GM18502 (cell line): Measurements from ENCODE around the gene SCNN1A.
"Not testable (repeated sequence)": the region's sequence is repeated elsewhere in the genome, so short reads cannot be mapped to it uniquely, and the experiment has no call there.

ENCODE experiments used
- ATAC-seq: cut with Tn5 transposase; IDR thresholded peaks from one replicate; pipeline ENCODE4 v1.9.1; 2021; ENCODE audit warnings: mild to moderate bottlenecking; ENCODE audit not compliant: unreplicated experiment, poor library complexity

SCNN1A gene

GRCh38 chr12:6352193-6353173 is 22.9 kb downstream of the SCNN1A start:
- ATAC-seq = no peak

- no peak for ATAC-seq
Measured at GRCh38 chr12:6351622-6352021, 23.7 kb downstream of the SCNN1A start.

GRCh38 chr12:6347367-6348338 is 27.7 kb downstream of the SCNN1A start:
- ATAC-seq = no peak

DNA sequence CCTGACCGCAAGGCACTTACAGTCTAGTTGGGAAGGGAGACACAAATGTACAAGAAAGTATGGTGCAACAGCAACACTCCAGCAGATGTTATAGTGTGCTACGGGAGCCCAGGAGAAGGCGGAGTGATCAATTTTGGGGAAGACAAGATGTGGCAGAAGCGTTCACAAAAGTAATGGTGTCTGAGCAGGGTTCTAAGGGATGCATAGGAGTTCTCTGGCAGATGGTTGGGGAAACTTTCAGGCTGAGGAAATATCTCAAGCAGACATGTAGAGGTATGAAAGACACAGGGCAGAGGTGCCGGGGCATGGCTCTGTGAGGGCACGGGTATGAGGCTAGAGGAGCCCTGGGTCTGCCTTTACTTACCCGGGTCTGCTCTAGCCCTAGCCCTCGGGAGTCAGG is 28.4 kb downstream of the SCNN1A start:
- no peak for ATAC-seq

DNA sequence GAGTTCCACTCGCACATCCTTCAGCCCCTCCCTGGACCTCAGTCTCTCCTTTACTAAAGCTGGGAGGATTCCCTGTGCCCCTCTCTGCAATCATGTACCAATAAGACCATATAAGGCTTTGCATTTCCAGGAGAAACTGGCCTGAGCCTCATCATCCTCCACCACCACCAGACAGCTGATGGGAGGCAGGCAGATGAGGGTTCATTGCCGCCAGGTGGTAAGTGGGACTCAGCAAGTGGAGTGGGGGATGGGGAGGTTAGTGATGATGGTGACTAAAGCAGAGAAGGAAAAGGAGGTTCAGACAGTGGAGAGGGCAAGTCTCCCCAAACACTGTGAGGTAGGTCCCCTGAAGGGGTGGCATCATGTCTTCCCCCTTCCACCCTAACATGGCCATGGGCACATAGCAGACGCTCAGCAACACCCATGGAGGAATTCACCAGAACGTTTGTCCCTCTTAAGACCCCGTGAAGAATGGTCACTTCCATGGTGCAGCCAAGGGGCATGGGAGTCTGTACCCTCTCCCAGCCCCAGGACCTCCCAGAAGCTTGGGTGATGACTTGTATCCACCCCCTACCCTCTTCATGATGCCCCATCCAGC is 29.0 kb downstream of the SCNN1A start:
- no peak for ATAC-seq

GRCh38 chr12:6345319-6346091 is 29.9 kb downstream of the SCNN1A start:
- ATAC-seq = no peak

DNA sequence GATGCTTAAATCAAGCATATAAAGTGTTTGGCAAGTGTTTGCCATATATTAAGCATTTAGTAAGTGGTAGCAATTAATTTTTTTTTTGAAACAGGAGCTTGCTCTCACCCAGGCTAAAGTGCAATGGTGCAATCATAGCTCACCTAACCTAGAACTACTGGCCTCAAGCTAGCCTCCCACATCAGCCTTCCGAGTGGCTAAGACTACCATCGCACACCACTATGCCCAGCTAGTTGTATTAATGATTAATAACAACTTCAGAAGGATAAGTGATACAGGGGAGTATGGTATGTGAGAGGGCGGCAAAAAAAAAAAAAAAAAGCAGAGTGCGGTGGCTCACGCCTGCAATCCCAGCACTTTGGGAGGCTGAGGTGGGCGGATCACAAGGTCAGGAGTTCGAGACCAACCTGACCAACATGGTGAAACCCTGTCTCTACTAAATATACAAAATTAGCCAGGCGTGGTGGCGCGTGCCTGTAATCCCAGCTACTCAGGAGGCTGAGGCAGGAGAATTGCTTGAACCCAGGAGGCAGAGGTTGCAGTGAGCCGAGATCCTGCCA is 31.2 kb downstream of the SCNN1A start:
- not testable (repeated sequence) for ATAC-seq

- no peak for ATAC-seq
Measured at GRCh38 chr12:6343518-6343917, 31.8 kb downstream of the SCNN1A start.

DNA sequence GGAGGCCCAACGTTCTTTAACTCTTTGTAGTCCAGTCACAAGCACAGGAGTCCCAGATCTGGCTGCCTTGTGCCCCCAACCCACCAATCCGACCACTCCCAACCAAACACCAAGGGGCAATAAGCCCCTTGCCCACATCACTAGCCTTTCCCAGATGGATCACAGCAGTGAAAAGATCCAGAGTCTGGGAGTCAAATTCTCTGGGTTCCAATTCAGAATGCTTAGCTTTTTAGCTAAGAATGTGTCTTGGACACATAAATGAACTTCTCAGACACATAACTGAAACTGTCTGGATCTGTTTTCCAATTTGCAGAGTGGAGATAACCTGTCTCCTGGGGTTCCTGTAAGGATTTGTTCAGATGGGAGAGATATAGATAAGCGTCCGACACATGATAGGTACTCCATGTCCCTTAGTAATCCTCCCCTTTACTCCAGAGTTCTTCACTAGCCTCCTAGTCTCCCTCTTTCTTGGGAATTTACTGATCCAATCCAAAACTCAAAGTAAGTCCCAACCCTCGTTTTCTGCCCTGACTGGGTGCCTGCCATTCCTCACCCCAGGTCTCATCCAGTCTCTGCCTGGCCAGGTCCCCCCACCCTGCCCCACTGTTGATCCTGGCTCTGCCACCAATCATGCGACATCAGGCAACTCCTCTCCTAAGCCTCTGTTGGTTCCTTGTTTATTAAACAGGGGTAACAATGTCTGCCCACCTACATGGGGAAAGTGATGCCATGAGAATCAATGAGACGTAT is 33.0 kb downstream of the SCNN1A start:
- ATAC-seq = no peak

DNA sequence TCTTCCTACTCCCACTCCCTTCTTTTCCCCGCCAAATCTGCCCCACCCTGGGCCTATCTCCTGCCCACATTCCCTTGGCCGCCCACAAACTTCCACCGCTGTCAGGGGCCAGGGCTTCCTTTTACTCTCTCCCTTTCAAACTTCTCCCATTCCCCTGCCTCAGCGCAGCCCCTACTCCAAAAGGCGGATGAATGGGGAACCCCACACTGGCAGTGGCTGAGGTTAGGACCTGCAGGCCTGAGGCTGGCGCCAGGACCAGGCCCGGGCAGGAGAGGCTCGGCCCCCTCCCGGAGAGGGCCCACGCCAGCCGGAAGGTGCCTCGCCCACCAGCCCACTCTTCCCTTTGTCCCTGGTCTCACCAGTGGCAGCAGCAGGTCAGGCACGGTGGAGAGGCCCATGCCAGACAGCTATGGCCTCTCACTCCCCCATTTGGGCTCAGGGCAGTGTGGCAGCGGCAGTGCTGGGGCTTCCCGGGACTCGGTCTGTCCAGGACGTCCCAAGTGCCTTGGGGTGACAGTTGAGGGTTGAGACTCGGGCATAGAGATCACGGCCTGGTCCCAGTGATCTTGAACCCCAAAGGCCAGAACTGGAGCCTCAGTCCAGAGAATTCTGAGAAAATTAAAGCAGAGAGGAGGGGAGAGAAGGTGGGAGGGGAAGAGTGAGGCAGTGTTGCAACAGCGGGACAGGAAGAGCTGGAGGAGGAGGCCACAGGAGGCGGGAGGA is 33.8 kb downstream of the SCNN1A start, which contains the start of gene TNFRSF1A:
TNFRSF1A (minus strand) TSS at position 660 of the 723 bp plus-strand sequence; CDS start at position 398, 262 bp downstream.
- ATAC-seq = no peak

DNA sequence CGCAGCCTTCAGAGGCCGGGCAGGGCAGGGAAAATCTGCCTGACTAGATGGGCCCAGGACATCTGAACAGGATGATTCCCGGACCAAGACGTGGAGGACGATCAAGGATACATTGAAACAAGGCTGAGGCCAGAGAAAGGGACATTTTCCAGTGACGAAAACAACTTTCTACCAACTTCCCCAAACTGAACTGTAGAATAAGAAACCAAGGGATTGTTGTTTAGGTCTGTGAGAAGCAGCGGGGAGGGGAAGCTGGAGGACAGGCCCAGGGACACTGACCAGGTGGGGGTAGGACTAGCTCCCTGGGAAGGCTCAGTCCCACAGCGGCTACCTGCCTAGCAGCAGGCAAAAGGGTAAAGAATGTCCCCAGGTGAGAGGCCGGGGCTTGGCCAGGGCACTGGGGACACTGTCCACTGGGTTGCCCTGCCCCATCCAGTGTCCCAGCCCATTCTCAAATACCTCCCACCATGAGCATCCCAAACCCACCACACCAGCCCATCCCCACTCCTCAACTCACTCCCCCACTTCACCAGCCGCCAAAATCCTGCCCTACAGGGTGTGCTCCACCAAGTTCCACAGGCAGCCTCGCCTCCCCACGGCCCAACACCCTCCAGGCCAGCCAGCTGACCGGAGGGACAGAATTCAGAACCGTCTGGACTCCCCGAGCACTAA is 34.5 kb downstream of the SCNN1A start:
- ATAC-seq = no peak

- ATAC-seq = no peak
Measured at GRCh38 chr12:6340032-6340638, 35.2 kb downstream of the SCNN1A start.

- no peak for ATAC-seq
Measured at GRCh38 chr12:6338955-6339354, 36.4 kb downstream of the SCNN1A start.

DNA sequence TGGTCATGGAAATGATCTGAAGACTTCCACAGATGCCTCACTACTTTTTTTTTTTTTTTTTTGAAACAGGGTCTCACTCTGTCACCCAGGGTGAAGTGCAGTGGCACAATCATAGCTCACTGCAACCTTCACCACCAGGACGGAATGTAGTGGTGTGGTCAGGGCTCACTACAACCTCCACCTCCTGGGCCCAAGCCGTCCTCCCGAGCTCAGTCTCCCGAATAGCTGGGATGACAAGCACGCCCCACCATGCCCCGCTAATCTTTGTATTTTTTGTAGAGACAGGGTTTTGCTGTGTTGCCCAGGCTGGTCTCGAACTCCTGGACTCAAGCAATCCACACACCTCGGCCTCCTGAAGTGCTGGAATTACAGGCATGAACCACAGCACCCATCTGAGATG is 36.8 kb downstream of the SCNN1A start:
- not testable (repeated sequence) for ATAC-seq

- ATAC-seq = no peak
Measured at GRCh38 chr12:6337958-6338433, 37.4 kb downstream of the SCNN1A start.

DNA sequence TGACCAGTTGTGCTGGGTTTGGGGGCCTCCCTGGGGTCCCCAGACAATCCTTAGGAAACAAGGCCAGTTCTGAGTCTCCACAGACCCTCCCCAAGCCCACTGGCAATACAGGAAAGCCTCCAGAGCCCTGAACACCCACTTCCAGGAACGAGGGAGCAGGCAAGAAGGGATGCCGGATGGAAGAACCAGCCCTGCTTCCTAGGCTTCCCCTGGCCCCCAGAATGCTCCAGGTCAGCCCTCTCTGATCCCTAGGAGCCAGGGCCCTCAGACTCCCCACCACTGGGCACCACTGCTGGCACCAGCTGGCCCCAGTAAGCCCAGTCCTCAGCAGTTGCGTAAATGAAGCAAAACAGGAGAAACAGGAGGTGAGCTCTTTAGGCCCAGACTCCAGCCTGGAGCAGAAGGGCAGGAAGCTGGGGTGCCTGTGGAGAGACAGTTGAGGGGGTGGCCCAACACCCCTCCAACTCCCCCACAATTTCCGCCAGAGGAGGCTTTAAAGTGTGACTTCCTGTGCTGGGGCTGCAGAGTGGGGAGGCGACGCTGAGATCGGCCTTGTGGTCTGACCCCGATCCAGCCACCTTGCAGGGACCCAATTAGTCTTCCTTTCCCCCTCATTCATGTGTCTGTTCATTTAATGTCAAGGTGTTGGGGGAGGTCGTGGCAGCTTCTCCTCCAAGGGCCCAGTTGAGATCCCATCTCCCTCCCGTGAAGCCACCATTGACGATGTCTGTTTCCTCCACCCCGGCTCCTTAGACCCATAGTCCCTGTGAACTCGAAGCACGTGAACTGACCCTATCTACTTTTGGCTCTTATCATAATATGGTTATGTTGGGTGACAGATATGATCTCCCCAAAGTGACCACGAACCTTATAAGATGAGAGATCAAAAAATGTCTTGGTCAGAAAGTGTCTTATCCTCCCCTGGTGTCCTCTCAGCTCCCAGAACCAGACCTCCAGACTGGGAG is 38.2 kb downstream of the SCNN1A start:
- no peak for ATAC-seq
